Stimulated activated CD4-positive, alpha-beta T cell treated with anti-CD3 and anti-CD28 coated beads, Interleukin-4, amount 100 ng/mL, for 4 hours (primary cell): Measurements from ENCODE around the gene ENTPD8.

Experiments
- DNase-seq, 2 experiments: peaks; one replicate each; pipeline ENCODE4 v3.0.0-alpha.2; 2020

ENTPD8 gene

DNA sequence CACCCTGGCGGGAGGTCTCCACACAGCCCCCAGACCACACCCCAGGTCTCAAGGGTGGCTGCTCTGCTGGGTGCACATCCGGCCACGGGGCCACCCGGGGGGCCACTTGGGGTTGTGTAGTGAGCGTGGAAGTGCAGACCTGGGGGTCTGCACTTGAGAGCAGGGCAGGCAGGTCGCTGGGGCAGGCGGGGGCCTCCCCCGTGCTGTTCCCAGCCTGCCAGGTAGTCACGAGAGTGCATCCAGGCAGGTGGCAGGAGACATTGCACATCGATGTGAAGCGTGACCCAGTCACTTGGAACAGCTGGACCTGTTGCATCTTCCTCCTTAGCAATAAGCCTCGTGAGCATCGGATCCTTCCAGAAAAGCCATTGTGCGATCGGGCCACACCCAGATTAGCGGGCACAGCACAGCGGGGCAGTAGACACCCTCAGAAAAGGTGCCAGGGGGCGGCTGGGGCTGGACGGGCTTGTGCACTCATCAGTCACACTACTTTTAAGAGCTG is 4.8 kb upstream of the ENTPD8 start:
- DNase-seq, result no peak

DNA sequence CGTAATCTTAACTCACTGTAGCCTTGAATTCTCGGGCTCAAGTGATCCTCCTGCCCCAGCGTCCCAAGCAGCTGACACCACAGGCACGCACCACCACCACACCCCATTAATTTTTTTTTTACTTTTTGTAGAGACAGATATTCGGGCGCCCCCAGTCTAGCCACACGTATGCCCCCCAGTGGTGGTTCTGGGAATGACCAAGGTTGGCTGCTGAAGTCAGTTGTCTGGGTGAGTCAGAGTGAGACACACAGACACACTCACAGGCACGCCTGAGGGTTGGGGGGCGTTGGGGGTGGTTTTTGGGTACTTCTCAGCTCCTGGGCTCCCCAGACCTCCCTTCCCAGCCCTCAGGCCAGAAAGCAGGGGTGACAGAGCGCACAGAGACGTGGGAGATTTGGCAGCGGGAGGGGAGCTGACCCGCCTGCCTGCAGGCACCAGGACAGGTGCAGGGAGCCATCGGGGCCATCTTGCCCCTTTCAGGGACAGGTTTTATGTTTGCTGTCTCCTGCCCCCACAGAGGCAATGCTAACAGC is 4.2 kb upstream of the ENTPD8 start:
- peak; percentile 82 to 84 for DNase-seq

- no peak for DNase-seq
These were observed 3.1 kb upstream of the ENTPD8 start for GRCh38 chr9:137444106-137444790.

GRCh38 chr9:137441935-137442321 is 771 bp upstream of the ENTPD8 start:
- no peak for DNase-seq

DNA sequence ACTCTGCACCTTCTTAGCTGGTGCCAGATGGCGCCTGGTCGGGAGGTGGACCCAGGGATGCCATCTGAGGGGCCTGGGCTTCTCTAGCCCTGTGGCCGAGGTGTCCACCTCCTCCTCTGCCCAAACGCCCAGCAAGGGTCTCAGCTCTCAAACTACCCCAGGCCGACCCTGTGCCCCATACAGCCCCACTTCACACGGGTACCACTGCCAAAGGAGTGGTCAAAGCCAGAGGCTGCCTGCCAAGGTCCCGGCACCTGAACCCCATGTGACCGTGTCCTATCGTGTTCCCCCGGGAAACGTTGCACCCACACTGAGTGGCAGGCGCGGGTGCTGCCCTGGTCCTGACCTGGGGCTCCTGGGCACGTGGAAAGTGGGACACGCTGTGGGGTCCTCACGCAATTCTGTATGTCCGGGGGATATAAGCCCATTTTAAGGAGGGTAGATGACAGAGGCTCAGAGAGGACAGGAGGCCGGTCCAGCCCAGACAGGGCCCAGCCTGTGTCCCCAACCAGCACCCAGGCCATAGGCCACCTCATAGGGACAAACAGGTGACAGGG is 1.9 kb downstream of the ENTPD8 start:
- DNase-seq, result no peak

DNA sequence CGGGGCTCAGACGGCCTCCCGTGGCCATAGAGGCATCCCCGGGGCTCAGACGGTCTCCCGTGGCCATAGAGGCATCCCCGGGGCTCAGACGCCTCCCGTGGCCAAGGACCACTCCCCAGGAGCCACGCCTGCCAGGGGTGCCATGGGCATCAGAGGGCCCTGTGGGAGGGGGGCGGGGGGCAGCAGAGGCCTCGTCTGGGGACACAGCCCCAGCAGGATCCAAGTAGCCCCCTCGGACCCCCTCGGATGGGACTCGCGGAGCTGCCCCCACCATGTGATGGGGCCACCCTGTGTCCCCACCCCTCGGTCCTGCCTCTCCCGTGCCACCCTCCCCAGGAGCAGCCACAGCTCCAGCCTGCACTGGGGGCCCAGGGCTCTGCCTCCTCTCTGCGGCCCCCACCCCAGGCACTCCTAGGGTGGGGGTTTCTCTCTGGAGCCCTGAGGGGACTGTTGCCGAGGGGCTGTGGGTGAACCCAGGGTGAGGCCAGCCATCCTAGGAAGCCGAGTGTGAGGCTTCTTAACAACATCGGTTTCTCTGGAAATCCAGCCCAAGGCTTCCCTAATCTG is 2.5 kb downstream of the ENTPD8 start:
- DNase-seq, result no peak

- no peak for DNase-seq
These were observed 3.2 kb downstream of the ENTPD8 start for GRCh38 chr9:137437691-137438590.

- no peak for DNase-seq
These were observed 4.2 kb downstream of the ENTPD8 start for GRCh38 chr9:137436761-137437600.

- DNase-seq, result no peak
These were observed 5.0 kb downstream of the ENTPD8 start for GRCh38 chr9:137435980-137436760.

- DNase-seq, result no peak
These were observed 5.7 kb downstream of the ENTPD8 start for GRCh38 chr9:137435381-137435891.

GRCh38 chr9:137434498-137435380 is 6.4 kb downstream of the ENTPD8 start:
- DNase-seq, result no peak

GRCh38 chr9:137433916-137434431 is 7.2 kb downstream of the ENTPD8 start:
- no peak for DNase-seq

GRCh38 chr9:137433349-137433915 is 7.7 kb downstream of the ENTPD8 start:
- no peak for DNase-seq

DNA sequence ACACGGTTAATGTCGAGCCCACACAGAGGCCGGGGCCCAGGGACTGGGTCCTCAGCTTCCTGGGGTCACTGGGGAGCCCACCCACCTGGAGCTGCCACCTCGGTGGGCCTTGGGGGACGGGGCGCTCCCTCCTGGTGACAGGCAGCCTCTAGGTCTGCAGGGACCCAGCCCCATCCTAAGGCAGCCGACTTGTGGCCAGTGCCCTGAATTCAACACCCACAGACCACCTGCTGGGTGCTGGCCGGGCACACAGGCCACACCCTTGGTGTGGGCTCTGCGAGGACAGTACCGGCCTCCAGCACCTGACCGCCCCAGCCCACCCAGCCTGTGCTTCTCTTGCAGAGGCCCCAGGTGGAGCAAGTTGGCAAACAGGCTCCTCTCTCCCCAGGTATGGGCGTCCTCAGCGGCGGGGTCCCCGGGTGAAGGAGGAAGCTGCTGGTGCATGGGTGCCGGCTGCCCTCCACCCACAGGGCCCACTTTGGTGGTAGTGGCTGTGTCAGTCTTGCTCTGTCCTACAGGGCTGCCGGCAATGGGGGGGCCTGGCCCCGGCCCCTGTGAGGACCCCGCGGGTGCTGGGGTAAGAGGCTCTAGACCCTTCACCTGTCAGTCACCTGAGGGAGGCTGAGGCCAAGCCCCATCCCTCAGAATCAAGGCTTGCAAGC is 8.3 kb downstream of the ENTPD8 start:
- DNase-seq, result no peak

DNA sequence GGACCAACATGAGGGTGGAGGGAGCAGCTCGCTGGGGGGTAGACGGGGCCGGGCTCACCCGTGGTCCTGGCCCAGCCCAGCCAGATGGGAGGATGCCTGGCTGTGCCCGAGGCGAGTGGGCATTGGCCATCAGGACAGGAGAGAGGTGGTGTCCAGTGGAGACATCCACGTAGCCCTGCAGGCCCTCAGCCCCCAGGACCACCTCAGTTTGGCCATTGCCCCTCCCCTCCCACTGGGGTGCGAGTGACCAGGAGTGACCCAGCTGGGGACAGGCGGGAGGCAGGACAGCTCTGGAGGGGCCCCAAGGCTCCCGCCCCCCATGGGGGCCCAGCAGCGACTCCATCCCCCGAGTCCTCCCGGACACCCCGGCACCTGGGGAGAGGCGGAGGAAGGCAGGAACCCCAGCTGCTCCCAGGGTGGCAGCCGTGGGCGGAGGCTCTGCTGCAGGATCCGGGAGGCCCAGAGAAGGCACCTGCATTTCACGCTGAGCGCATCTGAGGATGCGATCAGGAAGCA is 9.7 kb downstream of the ENTPD8 start:
- no peak for DNase-seq

DNA sequence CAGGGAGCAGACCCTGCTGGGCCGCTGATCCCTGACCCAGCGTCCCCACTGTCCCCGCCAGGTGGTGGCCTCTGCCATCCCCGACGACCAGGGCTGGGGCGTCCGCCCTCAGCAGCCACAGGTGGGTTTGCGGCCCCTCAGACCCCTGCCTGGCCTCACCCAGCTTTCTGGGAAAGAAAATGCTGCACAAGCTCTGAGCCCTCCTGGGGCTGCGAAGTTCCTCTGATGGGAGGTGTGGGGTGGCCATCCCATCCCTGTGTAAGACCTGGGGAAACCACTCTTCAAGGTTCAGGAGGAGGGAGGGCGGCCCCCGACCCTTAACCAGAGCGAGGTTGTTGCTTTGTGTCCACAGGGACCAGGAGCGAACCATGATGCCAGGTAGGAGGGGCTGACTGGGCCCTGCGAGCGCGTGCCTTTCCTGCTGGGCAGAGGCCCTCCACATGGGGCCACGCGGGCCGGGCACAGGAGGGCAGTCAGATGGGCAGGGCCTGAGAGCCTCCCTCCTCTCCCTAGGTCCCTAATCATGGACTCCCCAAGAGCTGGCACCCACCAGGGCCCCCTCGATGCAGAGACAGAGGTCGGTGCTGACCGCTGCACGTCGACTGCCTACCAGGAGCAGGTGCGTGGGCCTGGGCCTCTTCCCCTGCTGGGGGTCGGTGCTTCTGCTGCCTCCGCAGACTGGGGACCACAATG is 10.3 kb downstream of the ENTPD8 start:
- no peak for DNase-seq

GRCh38 chr9:137429974-137430722 is 11.0 kb downstream of the ENTPD8 start:
- no peak for DNase-seq
